Liver (tissue), 3 donors: ENCODE results near the gene GUCA1A.

Experiments
- EGR1 ChIP-seq, 2 donors: IDR thresholded peaks; 2 replicates each; pipeline ENCODE4 v1.6.1; 2016 to 2018; ENCODE audit warnings: antibody characterized with exemption in 2 of 2, low read depth in 2 of 2
- TF ChIP-seq, protein P1 (sequence below): IDR thresholded peaks from 2 replicates; pipeline ENCODE4 v1.6.1; 2016; ENCODE audit warnings: antibody characterized with exemption
- TF ChIP-seq, protein P2 (sequence below): fragments of 150-350 bp; IDR thresholded peaks from 2 replicates; pipeline ENCODE4 v1.5.1; 2017; ENCODE audit warnings: improper control_type of control experiment, low read depth, low read length; ENCODE audit not compliant: missing input control
- donor health status: healthy.
- donor health status: healthy.

DNA sequence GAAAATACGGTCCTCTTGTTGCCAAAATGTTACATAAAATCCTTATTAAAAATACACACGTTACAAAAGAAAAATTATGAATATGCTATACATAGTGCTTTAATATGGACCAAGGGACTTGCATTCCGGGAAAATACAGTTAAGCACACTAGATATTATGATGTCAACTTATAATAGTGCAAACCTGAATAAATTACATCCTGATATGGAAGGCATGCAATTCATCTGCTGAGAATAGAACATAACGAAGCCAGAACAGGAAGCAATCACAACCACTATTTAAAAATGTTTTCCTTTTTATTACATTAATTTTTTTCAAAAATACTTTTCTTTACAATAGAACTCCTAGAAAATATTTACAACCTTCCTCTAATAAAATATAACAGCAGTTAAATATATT is 52.3 kb downstream of the GUCA1A start:
- TF ChIP-seq, protein P1, sequence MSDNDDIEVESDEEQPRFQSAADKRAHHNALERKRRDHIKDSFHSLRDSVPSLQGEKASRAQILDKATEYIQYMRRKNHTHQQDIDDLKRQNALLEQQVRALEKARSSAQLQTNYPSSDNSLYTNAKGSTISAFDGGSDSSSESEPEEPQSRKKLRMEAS: no peak
- TF ChIP-seq, protein P2, sequence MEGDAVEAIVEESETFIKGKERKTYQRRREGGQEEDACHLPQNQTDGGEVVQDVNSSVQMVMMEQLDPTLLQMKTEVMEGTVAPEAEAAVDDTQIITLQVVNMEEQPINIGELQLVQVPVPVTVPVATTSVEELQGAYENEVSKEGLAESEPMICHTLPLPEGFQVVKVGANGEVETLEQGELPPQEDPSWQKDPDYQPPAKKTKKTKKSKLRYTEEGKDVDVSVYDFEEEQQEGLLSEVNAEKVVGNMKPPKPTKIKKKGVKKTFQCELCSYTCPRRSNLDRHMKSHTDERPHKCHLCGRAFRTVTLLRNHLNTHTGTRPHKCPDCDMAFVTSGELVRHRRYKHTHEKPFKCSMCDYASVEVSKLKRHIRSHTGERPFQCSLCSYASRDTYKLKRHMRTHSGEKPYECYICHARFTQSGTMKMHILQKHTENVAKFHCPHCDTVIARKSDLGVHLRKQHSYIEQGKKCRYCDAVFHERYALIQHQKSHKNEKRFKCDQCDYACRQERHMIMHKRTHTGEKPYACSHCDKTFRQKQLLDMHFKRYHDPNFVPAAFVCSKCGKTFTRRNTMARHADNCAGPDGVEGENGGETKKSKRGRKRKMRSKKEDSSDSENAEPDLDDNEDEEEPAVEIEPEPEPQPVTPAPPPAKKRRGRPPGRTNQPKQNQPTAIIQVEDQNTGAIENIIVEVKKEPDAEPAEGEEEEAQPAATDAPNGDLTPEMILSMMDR: no peak
- TF ChIP-seq EGR1 (IDR thresholded peaks at IDR 0.05; ENCODE audit: low read depth in 2 of 2): no peak
